Stimulated activated CD8-positive, alpha-beta memory T cell treated with anti-CD3 and anti-CD28 coated beads, Interleukin-12 subunit alpha, Interleukin-12 subunit beta, amount 100 ng/mL, for 4 hours (primary cell): ENCODE results near the gene YPEL1.

Experiments used
- DNase-seq: peaks from one replicate; pipeline ENCODE4 v3.0.0-alpha.2; 2020; ENCODE audit warnings: low read depth

YPEL1 gene

GRCh38 chr22:21735200-21736083 is at the start of gene YPEL1:
YPEL1 (minus strand) TSS chr22:21735794; CDS start chr22:21710744, 25,050 bp downstream.
- DNase-seq, result peak; percentile 96

- no peak for DNase-seq
Measured at GRCh38 chr22:21780259-21780658, 44.7 kb upstream of the YPEL1 start.

- no peak for DNase-seq
Measured at GRCh38 chr22:21779444-21779843, 43.9 kb upstream of the YPEL1 start.

GRCh38 chr22:21778705-21779363 is 43.2 kb upstream of the YPEL1 start:
- no peak for DNase-seq

DNA sequence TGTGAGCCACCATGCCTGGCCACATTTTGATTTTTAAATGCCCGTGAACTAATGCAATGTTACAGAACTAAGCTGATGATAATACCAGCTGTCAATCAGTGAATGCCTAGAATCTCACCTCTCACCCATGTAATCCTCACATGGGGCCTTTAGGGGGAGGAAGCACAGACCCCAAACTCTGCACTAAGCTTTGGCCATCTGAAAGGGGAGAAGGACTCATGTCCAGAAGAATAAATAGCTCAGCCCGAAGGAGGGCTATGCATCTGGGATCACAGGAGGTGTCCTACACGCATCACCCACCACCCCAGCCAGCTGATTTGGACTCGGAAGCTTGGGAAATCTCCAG is 36.0 kb upstream of the YPEL1 start:
- no peak for DNase-seq

DNA sequence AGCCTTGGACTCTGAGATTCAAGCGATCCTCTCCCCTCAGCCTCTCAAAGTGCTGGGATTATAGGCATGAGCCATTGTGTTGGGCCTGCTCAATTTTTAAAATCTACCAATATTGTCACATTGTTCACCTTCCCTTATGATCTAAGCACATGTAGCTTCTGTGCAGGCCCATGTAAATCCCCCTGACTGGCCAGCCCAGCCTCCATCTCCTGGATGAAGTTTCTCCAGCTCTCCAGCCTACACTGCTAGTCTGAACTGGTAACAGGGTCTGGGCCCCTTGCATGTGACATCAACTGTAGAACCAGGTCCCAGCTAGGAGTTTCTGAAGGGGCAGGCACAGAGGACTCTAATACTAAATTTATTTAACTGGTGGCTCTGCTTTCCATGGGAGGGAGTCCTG is 32.8 kb upstream of the YPEL1 start:
- no peak for DNase-seq

DNA sequence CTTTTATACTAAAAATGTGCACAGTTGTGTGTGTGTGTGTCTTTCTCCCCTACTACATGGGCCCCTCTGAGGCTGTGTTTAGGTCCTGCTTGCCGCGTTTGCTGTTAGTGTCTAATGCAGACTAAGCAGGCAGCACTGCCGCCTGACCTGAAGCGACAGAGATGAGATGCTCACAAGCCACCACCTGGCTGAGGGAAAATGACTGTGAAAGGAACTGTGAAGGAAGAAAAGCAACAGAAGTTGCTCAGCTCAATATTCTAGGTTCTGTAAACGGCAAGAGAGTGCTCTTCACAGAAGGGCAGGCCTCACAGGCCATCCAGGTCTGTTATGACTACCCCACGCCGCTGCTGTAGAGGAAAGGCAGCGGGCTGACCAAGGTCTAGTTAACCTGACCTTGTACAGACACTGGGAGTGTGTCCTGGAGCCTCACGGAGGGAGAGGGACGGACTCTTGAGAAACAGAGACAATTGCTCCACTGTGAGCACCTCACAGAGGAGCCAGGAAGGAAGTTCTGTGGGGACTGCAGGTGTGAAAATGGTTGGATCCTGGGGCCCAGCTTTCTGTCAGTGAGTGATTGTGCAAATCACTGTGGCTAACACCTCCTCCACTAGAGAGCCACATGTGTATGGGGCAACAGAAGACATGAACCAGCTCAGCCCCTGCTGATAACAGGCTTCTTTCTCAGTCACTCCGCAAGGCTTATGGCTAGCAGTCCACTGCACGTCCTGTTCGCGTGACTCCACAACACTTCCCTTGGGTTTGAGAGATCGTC is 31.3 kb upstream of the YPEL1 start:
- DNase-seq, result peak; percentile 58

DNA sequence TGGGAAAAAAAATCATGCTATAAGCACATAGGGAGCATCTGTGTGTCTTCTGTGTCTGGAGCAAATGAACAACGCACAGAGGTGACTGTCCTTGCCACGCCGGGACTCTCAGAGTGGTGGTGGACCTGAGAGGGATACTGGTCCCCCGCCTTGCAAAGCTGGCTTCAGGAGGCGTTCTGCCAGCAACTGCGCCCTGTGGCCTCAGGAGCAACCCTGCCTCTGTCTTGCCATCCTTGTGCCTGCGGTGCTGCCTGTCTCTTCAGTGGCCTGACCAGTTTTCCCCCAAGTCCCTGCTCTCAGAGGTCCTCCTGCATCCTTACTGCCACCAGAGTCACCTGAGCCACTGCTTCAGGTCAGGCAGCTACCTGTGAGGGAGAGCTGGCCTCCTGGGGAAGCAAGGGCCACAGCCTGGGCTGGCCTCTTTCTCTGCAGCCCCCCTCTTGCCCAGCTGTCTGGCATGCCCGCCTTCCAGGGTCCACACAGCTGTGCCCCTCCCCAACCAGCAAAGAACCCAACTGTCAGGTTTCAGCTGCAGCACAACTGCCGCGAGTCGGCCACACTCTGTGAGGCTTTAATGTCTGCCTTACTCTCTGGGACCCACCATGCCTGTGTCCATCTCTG is 30.4 kb upstream of the YPEL1 start:
- no peak for DNase-seq

DNA sequence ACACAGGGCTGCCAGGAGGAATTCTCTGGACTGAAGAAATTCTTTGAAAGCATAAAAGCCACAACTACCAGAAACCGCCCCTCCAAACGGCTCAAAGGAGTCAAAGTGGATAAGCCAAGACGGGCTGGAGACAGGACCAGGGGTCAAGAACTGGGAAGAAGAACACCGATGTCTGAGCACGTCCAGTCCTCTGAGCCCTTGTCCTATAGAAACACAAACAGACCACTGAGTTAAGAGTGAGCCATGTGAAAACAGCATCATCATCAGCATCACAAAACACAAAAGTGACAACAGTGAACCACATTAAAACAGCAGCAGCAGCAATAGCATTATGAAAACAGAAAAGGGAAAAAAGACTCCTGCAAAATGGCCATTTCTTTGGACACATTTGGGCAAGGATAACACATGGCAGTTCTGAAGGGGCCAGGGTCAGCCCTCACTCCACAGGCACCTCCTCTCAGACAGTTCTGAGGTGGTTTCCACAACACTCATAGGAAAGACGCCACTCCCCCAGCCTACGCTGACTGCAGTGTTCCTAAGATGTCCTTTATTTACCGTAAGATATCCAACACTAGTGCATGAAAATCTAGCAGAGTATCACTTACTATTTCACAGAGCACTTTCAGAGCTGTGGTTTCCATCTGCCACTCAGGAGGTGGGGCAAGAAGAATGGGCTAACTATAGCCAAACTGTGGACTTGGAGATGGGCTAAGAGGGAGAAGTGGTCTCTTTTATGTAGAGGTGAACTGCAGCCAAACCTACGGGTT is 28.6 kb upstream of the YPEL1 start:
- peak; percentile 10 for DNase-seq

- DNase-seq, result peak; percentile 53
Measured at GRCh38 chr22:21762712-21763581, 27.4 kb upstream of the YPEL1 start.

- no peak for DNase-seq
Measured at GRCh38 chr22:21761994-21762680, 26.5 kb upstream of the YPEL1 start.

DNA sequence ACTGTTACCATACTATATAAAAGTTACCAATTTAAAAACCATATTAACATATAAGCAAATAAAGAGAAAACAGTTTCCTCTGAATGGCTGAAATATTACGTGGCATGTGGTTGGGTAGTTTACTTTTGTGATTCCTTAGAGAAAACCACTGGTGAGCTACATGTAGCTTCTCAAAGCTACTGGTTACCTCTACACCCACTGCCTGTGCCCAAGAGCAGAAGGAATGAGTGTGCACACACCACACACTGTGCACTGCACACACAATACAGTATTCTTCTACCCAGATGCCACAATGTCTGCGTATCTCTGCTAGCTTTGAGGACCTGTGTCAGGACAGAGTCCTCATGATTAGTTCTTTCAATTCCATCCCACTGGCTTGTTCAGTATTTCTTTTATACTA is 25.5 kb upstream of the YPEL1 start:
- no peak for DNase-seq

DNA sequence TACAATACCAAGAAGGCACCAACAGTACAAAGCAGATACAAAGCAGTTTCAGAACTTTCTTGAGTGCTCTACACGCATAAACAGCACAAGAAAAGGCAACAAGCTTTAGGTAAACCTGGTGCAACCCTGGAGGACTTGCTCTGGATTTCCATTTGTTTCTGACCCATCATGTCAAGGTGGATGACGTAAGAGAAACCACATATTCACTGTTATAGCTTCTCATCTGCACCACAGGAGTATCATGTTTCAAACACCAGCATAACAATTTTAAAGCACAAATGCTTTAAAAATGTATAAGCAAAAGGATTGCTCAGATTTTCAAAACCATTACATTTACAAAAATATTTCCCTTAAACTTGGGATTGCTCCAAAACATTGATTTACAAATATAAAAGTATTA is 25.0 kb upstream of the YPEL1 start:
- no peak for DNase-seq

- DNase-seq, result no peak
Measured at GRCh38 chr22:21759646-21760376, 24.2 kb upstream of the YPEL1 start.

GRCh38 chr22:21759093-21759492 is 23.5 kb upstream of the YPEL1 start:
- DNase-seq, result no peak

DNA sequence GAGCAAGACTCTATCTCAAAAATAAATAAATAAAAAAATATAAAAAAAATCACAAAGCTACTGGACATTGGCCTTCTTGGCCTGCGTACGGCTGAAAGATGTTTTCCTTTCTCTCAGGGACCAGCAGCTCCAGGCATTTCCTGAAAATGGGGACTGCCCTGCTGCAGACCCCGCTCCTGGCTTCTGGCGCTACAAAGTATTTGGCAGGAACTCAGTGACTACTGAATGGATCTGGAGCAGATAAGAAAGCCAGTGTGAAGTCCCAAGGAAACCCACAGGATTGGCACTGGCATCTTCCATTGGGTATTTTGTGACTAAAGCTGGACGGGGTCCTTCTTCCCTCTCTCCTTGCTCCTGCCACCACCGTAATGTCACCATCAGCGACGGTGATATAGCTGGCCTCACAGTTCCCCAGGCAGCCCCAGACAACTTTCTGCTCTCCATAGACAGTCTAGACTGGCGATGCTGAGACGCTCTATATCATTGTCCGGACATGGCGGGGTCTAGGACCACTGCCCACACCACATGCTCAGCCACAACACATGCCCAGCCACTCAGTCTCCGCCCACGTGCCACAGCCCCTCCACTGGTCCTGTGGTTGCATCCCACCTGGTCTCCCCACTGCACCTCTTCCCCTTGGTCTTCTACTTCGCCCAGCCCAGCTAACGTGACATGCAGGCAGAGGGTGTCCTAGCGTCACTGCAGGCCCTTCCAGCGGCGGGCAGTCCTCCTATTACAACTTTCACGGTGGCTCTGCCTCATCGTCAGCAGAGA is 22.7 kb upstream of the YPEL1 start:
- no peak for DNase-seq

GRCh38 chr22:21755851-21756284 is 20.3 kb upstream of the YPEL1 start:
- no peak for DNase-seq

GRCh38 chr22:21754523-21754922 is 18.9 kb upstream of the YPEL1 start:
- DNase-seq, result no peak
